NCI-H2227 (cell line): ENCODE measurements around the gene ERVMER34-1.

Experiments used
- DNase-seq: peaks from one replicate; lab custom pipeline; 2025; ENCODE audit not compliant: unreplicated experiment; lab: John Stamatoyannopoulos, UW

ERVMER34-1 gene

GRCh38 chr4:52750819-52751486 lies at the start of gene ERVMER34-1:
TSS of gene ERVMER34-1 (minus strand) at chr4:52751425. CDS start at chr4:52745520, 5,905 bp downstream.
- no peak for DNase-seq

- DNase-seq: no peak
These were observed 48.6 kb upstream of the ERVMER34-1 start for GRCh38 chr4:52799813-52800212.

DNA sequence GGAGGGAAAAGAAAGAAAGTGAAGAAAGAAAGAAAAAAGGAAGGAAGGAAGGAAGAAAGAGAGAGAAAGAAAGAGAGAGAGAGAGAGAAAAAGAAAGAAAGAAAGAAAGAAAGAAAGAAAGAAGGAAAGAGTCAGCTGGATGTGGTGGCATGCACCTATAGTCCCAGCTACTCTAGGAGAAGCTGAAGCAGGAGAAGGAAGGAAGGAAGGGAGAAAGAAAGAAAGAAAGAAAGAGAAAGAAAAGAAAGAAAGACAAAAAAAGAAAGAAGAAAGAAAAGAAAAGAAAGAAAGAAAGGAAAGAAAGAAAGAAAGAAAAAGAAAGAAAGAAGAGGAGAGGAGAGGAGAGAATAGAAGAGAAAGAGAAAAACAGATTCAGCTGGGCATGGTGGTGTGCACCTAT lies 44.3 kb upstream of the ERVMER34-1 start:
- no peak for DNase-seq

DNA sequence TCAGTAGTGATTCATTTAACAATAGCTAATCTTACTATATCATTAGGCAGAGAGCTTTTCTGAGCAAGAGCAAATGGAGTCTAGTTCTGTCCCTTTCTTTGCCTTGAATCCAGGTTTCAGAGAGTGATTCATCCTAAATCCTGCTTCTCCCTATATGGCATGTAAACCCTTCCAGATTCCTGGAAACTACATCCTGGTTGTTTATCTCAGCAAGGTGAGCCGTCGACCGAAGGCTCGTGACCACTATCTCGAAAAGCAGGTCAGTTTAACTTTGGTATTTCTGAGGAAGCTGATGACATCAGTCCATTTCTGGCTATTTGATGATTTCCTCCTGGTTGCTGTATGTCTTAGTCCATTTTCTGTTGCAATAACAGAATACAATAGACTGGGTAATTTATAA lies 40.7 kb upstream of the ERVMER34-1 start:
- no peak for DNase-seq

DNA sequence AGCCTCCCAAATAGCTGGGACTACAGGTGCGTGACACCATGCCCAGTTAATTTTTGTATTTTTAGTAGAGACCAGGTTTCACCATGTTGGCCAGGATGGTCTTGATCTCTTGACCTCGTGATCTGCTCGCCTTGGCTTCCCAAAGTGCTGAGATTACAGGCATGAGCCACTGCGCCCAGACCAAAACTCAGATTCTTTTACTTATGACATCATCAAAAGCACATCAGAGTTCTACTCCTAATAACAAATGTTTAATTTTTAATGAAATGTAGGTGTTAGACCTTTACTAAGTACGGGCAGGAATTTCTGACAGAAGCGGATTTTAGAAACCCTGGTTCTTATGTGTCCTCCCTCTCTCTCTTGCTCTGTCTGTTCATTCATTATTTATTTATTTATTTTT lies 38.5 kb upstream of the ERVMER34-1 start:
- no peak for DNase-seq

DNA sequence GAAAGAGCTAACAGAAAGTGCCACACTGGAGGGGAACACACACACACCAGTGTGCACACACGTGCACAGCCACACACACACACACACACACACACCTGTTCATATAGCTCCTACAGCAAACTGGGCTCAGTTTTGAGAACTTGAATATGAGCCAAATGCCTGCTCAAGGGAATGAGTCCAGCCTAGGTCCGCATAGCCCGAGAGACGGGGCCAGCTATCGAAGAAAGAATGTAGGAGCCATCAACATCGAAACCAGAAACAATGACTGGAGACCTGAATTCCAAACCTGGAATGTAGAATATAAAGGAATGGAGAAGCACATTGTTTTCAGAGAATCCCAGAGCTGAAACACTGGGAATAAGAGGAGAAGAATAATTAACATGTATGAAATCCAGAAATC lies 37.6 kb upstream of the ERVMER34-1 start:
- DNase-seq: no peak

DNA sequence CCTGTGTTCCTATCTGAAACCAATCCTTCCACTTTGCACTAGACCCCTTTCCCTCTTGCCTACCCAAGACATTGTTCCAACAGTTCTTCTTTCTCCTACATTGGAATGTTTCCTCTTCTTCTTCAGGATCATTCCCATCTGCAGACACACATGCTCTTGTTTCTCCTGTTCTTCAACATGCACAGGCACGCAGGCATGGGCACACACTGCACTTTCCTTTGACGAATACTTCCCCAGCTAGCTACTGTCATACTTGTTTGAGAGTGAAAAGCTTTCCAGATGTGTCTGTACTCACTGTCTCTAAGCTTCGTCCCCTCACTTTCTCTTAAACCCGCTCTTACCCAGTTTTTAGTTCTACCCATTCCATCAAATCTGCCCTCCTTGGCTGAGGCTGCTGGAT lies 31.8 kb upstream of the ERVMER34-1 start:
- no peak for DNase-seq

- DNase-seq: no peak
These were observed 29.6 kb upstream of the ERVMER34-1 start for GRCh38 chr4:52780617-52781354.

DNA sequence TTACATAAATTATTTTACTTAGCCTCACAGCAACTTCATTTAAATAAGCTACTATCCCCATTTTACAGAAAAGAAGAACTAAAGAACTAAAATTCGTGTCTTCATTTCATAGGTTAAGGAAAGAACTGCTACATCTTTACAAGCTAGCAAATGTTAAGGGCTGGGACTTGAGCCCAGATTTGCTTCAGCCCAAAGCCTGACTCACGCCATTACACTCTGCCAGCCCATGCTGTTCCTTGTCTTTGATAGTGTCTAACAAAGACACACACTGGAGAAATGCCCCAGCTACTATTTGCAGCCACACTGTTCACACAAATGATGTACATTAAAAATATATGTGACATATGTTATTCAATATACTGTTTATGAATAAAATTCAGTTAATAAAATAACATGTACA lies 29.0 kb upstream of the ERVMER34-1 start:
- DNase-seq: no peak

DNA sequence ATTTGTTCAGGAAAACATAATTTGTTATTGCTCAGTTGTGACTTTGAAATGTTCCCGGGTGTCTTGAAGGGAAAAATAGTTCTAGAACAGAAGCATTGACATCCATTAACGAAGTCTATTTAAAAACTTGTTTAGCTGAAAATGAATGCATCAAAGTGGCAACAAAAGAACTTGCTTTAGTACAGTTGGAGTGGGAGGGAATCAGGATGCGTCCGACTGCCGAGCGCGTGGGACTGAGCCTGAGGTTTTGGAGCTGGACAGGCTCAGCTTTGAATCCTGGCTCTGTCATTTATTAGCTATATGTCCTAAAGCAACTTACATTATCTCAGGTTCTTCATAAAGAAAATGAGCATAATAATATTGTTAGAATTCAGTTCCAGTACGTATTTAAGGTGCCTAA lies 9.0 kb upstream of the ERVMER34-1 start:
- DNase-seq: no peak

DNA sequence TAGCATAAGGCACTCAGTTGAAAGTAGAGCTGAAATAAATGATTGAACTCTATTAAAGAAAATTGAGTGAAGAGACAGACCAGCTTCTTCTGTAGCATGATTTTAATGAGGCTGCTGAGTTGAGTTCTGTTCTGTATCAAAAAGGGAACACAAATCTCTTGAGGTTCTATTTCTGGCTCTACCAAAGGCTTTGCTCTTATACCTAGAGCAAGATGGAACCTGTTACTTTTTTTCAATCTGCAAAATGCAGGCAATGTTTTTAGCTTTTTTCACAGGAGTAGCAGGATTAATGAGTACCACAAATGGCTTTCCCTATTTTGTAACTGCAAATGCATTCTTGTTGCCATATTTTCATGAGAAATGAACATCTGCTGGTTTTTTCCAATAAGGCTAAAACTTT lies 4.2 kb upstream of the ERVMER34-1 start:
- no peak for DNase-seq

GRCh38 chr4:52752936-52753335 lies 1.7 kb upstream of the ERVMER34-1 start:
- DNase-seq: no peak

GRCh38 chr4:52751487-52751911 lies 274 bp upstream of the ERVMER34-1 start:
- DNase-seq: peak; percentile 71

DNA sequence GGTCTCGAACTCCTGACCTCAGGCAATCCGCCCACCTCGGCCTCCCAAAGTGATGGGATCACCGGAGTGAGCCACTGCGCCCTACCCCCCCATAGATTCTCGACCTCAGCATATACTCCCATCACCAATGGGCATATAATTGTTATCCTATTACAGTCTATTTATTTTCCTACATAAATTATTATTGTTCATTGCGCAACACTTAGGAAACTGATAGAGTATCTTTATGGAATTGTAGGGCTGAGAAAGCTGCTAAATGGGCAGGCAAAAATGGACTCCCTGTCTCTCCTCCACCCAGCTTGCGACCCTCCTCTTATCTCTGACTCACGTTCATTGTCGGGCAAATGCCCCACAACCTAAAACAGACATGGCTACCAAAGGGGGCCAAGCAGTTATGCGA lies 1.0 kb downstream of the ERVMER34-1 start:
- DNase-seq: no peak

DNA sequence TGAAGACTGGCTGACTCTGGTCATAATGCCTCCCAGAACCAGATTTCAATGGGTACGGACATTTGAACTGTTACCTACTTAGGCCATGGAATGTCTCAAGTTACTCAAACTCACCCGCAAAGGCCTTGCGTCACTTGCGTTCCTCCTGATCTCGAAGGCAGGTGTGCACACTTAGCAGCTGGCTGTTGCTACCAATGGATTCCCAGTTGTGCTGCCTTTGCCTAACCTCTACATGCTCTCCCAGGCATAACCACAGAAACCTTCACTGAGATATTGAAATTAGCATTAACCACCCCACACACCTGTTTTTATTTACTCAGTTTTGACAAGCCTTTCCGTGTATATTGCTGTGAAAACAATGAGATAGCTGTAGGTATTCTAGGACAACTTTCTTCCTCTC lies 2.8 kb downstream of the ERVMER34-1 start:
- no peak for DNase-seq

GRCh38 chr4:52744588-52744987 lies 6.6 kb downstream of the ERVMER34-1 start:
- DNase-seq: no peak

DNA sequence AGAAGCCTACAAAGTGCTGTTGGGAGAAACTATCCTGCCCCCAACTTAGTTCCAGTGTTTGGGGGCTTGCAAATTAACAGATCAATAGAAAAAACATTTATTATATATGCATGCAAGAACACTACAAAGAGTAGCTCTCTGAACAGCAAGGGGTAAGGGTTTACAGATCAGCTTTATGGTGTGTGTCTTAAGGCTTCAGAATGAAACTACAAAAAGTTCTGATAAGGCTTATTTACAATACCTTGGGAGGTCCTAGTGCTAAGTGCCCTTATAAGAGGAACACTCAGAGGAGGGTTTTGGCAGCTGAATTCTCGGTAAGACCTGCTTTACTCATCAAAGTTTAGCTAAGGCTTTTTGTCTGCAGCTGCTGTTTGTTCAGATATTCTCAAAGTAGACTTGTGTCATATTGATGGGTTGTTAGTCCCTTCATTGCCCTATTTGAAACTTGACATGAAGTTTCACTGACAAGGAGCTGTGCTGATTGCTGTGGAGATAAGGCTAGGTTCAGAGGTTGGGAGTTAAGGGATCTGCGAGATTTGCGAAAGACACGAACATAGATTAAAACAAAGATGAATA lies 7.7 kb downstream of the ERVMER34-1 start:
- no peak for DNase-seq

GRCh38 chr4:52729586-52729985 lies 21.6 kb downstream of the ERVMER34-1 start:
- DNase-seq: no peak

DNA sequence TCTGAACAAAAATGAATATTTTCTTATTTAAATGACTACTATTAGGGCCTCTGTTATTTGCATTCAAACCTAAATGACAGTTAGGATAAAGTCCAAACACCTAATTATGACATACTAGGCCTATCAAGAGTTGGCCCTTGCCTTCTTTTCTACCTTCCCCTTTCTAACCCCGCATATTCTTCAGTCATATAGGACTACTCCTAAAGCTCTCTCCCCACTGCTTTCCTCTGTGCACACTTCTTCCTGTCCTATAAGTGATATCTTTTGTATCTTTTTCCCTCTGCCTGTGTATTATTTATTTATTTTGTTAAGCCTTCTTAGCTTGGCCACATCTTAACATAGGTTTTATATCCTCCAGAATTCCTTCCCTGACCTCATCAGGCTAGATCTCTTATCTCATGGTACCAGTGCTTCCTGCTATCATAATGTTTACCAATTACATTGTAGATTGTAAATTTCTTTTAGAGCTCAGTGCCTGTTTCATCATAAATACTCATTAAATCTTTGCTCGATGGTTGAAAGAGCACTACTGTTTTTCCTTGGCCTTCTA lies 22.5 kb downstream of the ERVMER34-1 start:
- DNase-seq: no peak

DNA sequence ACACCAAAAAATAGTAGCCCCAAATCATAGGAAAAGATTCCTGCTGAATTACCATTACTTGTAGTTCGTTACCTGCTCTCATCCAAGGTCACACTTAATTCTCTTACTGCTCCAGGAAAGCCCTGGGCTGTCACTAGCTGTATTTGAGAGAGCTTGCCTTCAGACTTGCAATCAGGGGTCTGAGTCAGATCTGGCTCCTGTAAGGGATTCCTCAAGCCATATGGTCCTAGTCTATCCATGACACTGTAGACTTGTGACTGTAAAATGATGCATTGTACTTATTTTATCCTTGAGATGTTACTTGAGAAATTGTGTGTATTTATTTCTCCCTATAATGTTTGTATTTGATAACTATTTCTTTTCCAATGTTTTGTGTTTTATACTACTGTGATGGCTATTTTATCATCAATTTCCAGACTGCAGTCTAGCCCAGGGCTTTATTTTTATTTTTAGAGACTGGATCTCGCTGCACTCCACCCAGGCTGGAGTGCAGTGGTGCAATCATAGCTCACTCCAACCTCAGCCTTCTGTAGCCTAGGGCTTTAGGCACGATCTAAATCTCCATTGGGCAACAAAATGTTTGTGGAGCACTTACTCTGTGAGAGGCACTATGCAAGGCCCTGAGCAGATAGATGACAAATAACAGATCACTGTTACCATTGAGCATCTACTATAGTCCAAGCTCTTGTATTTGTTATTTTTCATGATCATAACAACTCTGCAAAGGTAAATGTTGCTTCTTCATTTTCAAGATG lies 24.2 kb downstream of the ERVMER34-1 start:
- DNase-seq: no peak
